HG02759 (cell line): Measurements from ENCODE around the gene CDC42SE1.
"Not testable (repeated sequence)": the region's sequence is repeated elsewhere in the genome, so short reads cannot be mapped to it uniquely, and the experiment has no call there.

ENCODE experiments used
- ATAC-seq: cut with Tn5 transposase; IDR thresholded peaks from one replicate; pipeline ENCODE4 v1.9.1; 2021; ENCODE audit warnings: mild to moderate bottlenecking, moderate library complexity; ENCODE audit not compliant: unreplicated experiment

Gene CDC42SE1

GRCh38 chr1:151059109-151060006 lies at the start of gene CDC42SE1:
Gene CDC42SE1, minus strand, starts transcription at chr1:151059622. Its CDS starts 3,892 bp downstream, at chr1:151055730.
- peak; percentile 87 for ATAC-seq

- ATAC-seq: no peak
Measured at GRCh38 chr1:151108331-151108730, 48.9 kb upstream of the CDC42SE1 start.

- ATAC-seq: no peak
Measured at GRCh38 chr1:151106894-151107293, 47.5 kb upstream of the CDC42SE1 start.

GRCh38 chr1:151104630-151105029 lies 45.2 kb upstream of the CDC42SE1 start:
- no peak for ATAC-seq

GRCh38 chr1:151098126-151098525 lies 38.7 kb upstream of the CDC42SE1 start:
- ATAC-seq: no peak

GRCh38 chr1:151097426-151097825 lies 38.0 kb upstream of the CDC42SE1 start:
- not testable (repeated sequence) for ATAC-seq

GRCh38 chr1:151085953-151086559 lies 26.6 kb upstream of the CDC42SE1 start:
- no peak for ATAC-seq

- no peak for ATAC-seq
Measured at GRCh38 chr1:151072224-151072623, 12.8 kb upstream of the CDC42SE1 start.

- ATAC-seq: peak; percentile 83
Measured at GRCh38 chr1:151070474-151071276, 11.3 kb upstream of the CDC42SE1 start, which contains the start of gene GABPB2. Gene GABPB2, plus strand, starts transcription at chr1:151070761. Its CDS starts 17,429 bp downstream, at chr1:151088190.

GRCh38 chr1:151069103-151069486 lies 9.7 kb upstream of the CDC42SE1 start:
- no peak for ATAC-seq

- no peak for ATAC-seq
Measured at GRCh38 chr1:151067185-151067584, 7.8 kb upstream of the CDC42SE1 start.

GRCh38 chr1:151065089-151065645 lies 5.7 kb upstream of the CDC42SE1 start:
- ATAC-seq: no peak

- no peak for ATAC-seq
Measured at GRCh38 chr1:151062741-151063371, 3.4 kb upstream of the CDC42SE1 start.

GRCh38 chr1:151061704-151062103 lies 2.3 kb upstream of the CDC42SE1 start:
- ATAC-seq: no peak

GRCh38 chr1:151060657-151061421 lies 1.4 kb upstream of the CDC42SE1 start:
- no peak for ATAC-seq

GRCh38 chr1:151060007-151060656 lies 710 bp upstream of the CDC42SE1 start, which contains the start of gene MLLT11:
Gene MLLT11, plus strand, starts transcription at chr1:151060397. Its CDS starts 6,828 bp downstream, at chr1:151067225.
- ATAC-seq: no peak

GRCh38 chr1:151058692-151059091 lies 730 bp downstream of the CDC42SE1 start:
- no peak for ATAC-seq

- ATAC-seq: no peak
Measured at GRCh38 chr1:151056149-151056548, 3.3 kb downstream of the CDC42SE1 start.

- ATAC-seq: no peak
Measured at GRCh38 chr1:151055581-151055980, 3.8 kb downstream of the CDC42SE1 start.
